Stimulated activated CD8-positive, alpha-beta memory T cell treated with anti-CD3 and anti-CD28 coated beads, Interleukin-4, amount 100 ng/mL, for 24 hours (primary cell): ENCODE measurements around the gene CEP89.
"Not testable (repeated sequence)": the region's sequence is repeated elsewhere in the genome, so short reads cannot be mapped to it uniquely, and the experiment has no call there.

ENCODE experiments used
- DNase-seq: peaks from one replicate; pipeline ENCODE4 v3.0.0-alpha.2; 2020; ENCODE audit warnings: low read depth

CEP89 gene

GRCh38 chr19:32833388-32833787, 138.4 kb downstream of the CEP89 start:
- not testable (repeated sequence) for DNase-seq

DNA sequence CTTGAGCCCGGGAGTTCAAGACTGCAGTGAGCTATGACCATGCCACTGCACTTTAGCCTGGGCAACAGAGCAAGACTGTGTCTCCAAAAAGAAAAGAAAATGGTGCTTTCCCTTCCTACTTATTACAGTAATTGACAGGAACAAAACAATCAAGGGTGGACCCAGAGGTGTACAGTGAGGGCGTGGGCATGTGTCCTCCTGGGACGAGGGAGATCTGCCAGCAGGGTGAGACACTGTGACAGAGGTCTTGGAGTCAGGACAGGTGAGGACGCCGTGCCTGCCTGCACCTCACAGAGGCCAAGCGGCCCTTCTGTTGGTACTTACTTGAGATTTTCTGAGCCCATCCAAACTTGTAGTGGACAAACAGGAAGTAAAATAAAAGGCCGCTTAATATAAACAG, 138.9 kb downstream of the CEP89 start:
- not testable (repeated sequence) for DNase-seq

- DNase-seq = not testable (repeated sequence)
These were observed 139.7 kb downstream of the CEP89 start for GRCh38 chr19:32832094-32832493.

- no peak for DNase-seq
These were observed 140.1 kb downstream of the CEP89 start for GRCh38 chr19:32831611-32832010.

- DNase-seq = no peak
These were observed 141.3 kb downstream of the CEP89 start for GRCh38 chr19:32830231-32831014.

DNA sequence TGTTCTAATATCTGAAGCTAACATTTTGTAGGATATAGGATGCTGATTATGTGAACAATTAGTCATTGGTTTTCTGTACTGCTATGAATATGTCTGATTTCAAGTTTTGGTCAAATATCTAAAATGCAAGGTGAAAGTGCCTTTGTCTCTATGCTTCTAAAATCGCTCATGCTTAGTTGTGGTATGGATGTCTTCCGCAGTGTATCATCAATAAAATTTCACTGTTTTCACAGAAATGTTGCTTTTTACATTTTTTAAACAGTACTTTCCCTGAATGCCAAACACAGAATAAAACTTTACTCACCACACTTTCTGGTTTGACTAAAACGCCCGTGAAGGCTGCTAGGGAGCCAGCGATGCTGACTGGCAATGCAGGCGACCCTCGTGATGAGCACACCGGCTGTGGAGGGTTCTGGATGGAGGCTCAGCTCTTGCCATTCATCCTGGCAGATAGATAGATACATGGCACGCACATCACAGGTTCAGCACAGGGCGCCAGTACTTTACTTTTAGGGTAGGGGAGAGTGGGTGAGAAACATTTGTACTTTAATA, 142.3 kb downstream of the CEP89 start:
- no peak for DNase-seq

GRCh38 chr19:32828643-32829344, 143.0 kb downstream of the CEP89 start:
- DNase-seq = no peak

- no peak for DNase-seq
These were observed 143.6 kb downstream of the CEP89 start for GRCh38 chr19:32828139-32828538.
